Activated CD4-positive, alpha-beta T cell treated with anti-CD3 and anti-CD28 coated beads for 1 hour (primary cell): ENCODE results near the gene KLHL36.

Experiments
- DNase-seq: peaks from one replicate; pipeline ENCODE4 v3.0.0-alpha.2; 2020

The KLHL36 gene

DNA sequence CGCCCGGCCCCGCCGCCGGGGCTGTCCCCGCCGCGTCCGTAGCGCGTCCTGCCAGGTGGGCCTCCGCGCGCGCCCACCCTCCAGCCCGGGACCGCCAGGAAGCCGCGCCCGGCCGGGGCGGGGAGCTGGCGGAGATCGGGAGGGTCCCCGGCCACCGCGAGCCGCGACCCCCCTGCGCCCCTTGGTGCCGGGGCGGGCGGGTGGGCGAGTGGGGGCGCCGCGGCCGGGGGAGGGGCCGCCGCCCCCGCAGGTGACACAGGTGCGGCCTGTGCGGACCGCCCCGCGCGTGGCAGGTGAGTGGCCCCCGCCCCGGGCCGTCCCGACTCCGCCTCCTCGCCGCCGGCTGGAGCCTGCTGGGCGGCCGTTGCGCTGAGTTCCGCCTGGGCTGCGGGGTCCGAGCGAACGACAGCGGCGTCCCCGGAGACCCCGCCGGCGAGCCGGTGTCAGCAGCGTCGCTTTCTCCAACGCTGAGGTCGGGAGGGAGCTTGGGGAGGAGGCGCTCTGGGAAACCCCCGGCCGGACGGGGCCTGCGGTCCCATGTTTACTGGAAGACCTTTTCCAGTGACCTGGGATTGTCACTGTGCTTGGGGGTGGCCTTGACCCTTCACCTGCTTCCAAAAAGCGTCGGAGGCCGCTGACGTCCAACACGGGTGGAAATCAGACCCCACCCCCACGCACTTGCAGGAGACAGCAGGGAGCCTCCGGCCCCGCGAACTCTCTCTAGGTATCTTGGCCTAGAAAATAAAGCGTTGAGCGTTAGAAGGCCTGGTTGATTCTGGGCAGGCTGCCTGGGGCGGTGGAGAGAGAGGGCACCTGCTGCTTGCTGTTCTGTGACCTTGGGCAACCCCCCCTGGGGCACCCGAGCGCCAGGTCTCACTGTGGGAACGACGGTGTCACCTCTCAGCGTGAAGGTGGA, 542 bp downstream of the KLHL36 start:
- peak; percentile 21 for DNase-seq

DNA sequence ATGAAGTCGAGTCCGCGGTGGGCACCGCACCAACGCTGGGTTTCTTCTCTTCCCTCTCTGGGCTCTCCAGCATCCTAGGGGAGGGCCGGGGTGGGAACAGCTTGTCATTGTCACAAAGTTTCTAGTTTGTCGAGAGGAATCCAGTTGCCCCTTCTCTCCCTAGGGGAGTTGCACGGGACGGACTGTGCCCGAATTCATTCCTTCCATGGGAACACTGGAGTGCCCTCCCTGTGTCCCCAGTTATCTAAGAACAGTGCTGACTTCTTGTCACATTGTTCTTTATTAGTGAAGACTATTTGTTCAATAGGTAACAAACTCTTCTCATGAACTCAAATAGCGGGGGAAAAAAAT, 1.2 kb downstream of the KLHL36 start:
- DNase-seq, result no peak

DNA sequence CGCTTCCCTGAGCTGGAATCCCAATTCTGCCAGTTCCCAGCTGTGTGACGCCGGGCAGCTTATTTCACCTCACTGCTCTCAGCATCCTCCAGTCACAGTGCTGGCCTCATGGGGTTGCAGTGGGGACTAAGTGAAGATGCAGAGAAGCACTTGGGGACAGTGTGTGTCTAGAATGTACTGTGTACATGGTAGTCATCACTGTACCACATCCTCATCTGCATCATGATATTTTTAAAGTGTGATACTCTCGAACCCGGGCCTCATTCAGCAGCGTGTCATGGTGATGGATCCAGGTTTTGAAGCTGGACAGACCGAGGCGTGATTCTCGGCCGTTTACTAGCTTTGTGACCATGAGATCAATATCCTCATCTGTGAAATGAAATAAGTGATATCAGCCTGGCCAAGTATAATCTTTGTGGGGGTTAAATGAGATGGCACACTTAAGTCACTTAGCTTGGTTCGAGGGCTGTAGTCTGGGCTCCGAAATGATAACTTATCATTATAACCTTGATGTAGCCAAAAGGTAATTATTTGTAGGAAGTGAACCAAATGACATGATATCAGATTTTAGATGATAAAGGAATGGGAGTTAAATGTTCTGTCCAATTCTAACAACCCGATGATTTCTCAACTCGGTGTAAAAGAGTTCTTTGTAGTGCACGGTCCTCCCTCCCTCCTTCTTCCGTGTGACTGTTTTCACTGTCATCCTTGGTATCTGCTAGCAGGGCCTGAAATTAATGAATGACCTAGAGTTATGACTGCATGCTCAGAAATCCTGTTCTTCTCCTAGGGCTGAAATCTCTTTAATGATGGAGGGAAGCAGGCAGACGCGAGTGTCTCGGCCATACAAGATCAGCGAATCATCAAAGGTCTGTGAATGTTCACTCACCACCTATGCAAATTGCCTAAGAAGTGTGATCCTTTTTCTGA, 2.0 kb downstream of the KLHL36 start:
- DNase-seq, result no peak

DNA sequence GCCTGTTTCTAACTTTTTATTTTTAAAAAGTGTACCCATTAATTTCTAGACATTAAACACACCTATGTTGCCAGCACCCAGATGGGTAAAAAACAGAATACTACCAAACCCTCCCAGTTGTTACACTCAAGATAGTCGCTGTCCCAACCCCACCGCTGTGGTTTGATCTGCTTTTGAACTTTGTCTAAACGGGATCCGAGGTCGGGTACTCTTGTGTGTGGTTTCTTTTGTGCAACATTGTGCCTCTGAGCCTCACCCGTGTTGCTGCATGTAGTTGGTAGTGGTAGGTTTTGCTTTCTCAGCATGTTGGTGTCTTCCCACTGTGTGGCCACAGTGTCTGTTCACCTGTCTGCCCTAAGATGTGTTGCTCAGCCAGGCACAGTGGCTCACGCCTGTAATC, 4.3 kb downstream of the KLHL36 start:
- no peak for DNase-seq

DNA sequence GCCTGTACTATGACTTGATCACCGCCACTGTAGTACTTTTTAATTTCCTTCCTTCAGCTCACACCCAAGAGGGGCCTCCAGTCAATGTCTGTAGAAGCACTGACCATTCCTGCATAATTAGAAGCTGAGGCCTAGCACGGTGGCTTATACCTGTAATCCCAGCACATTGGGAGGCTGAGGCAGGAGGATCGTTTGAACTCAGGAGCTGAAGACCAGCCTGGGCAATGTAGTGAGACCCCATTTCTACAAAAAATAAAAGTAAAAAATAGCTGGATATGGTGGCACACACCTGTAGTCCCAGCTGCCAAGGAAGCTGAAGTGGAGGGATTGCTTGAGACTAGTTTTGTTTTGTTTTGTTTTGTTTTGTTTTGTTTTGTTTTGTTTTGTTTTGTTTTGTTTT, 5.9 kb downstream of the KLHL36 start:
- DNase-seq, result no peak

DNA sequence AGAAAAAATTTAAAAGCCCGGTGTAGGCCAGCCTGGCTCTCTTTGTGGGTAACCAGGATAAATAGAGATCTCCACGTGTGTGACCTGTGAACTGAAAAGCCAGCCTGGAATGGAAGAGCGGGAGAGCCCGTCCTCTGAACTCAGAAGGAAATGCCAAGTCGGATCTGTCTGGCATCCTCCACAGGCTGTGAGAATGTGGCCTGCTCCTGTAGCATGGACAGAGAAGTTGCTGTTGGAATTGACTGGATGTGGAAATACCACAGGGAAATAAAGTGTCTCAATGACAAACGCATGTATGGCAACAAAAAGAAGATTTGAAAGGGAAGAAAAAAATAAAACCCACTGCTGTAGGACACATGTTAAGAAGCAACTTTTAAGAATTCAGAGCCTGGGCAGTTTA, 6.7 kb downstream of the KLHL36 start:
- DNase-seq, result no peak

DNA sequence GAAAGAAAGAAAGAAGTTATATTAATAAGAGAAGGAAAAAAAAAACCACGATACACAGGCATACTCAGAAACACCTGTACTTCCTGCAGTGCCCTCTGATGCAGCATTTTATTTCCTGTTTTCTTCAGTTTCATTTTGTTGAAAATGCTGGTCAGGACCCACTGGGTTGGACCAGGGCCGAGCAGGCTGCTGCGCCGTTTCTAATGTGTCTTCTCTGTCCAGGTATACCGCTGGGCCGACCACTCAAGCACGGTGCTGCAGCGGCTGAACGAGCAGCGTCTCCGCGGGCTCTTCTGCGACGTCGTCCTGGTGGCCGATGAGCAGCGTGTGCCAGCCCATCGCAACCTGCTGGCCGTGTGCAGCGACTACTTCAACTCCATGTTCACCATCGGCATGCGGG, 8.3 kb downstream of the KLHL36 start:
- DNase-seq, result no peak

DNA sequence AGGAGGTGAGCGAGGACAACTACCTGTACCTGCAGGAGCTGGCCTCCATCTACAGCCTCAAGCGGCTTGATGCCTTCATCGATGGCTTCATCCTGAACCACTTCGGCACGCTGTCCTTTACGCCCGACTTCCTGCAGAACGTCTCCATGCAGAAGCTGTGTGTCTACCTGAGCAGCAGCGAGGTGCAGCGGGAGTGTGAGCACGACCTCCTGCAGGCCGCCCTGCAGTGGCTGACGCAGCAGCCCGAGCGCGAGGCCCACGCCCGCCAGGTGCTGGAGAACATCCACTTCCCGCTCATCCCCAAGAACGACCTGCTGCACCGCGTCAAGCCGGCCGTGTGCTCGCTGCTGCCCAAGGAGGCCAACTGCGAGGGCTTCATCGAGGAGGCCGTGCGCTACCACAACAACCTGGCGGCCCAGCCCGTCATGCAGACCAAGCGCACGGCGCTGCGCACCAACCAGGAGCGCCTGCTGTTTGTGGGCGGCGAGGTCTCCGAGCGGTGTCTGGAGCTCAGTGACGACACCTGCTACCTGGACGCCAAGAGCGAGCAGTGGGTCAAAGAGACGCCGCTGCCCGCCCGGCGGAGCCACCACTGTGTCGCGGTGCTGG, 9.0 kb downstream of the KLHL36 start:
- no peak for DNase-seq

DNA sequence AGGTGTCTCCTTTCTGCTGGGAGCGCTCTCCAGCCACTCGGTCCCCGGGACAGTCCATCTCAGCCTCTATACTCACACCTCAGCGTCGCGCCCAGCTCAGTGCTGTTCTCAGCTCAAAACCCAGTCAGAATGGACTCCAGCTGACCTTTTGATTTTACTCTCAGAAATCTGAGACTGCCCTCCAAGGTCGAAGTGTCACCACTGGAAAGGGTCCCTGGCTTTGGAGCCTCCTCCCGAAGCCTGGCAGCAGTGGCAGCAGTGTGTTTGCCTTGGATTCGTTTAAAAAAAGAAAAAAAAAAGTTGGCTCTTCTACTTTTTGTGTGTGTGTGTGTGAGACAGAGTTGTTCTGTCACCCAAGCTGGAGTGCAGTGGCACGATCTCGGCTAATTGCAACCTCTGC, 10.4 kb downstream of the KLHL36 start:
- DNase-seq, result no peak

DNA sequence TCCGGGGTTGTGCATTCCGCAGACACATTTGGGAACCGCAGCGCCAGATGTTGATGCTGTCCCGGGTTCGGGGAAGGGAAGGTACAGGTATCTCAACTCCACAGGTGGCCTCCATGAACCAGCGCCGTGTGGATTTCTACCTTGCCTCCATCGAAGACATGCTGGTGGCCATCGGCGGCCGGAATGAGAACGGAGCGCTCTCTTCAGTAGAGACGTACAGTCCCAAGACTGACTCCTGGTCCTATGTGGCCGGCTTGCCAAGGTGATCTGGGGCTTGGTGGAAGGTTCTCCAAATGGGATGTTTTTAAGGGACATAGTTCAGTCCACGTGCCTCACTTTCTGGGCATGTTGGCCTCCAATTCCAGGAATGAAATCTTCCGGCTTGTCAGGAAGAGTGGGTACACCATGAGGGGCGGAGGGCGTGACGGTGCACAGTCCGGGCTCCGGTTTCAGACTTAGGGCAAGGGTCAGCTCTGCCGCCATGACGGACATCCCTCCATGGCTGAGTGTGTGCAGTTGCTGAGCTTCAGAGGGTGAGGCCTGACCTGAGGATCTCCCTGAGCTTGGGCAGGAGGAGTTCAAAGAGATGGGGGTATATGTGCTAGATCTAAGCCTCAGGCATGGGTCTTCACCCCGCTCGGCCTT, 11.5 kb downstream of the KLHL36 start:
- DNase-seq, result no peak

DNA sequence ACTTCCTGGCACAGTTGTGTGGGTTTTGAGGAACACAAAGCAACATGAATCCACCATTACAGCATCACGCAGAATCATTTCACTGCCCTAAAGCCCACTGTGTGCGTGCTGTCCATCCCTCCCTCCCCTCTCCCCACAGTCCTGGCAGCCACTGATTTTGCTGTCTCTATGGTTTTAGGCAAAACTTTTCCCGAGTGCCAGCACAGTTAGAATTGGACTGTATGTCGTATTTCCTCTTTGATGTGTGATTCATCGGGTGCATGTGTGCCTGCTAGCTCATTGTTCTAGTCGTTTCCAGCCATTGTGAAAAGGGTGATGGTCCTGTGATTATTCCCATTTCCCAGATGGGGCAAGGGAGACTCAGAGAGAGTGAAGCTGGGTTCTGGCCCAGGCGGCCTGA, 12.7 kb downstream of the KLHL36 start:
- DNase-seq, result no peak

DNA sequence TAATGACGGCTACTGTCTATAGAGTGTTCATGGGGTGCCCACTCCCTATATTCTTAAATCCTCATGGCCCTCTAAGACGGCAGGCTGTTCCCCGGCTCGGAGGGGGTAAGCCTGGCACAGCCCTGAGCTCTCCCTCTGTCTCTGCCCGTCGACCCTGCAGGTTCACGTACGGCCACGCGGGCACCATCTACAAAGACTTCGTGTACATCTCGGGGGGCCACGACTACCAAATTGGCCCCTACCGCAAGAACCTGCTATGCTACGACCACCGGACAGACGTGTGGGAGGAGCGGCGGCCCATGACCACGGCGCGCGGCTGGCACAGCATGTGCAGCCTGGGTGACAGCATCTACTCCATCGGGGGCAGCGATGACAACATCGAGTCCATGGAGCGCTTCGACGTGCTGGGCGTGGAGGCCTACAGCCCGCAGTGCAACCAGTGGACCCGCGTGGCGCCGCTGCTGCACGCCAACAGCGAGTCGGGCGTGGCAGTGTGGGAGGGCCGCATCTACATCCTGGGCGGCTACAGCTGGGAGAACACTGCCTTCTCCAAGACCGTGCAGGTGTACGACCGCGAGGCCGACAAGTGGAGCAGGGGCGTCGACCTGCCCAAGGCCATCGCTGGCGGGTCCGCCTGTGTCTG, 13.2 kb downstream of the KLHL36 start:
- no peak for DNase-seq

DNA sequence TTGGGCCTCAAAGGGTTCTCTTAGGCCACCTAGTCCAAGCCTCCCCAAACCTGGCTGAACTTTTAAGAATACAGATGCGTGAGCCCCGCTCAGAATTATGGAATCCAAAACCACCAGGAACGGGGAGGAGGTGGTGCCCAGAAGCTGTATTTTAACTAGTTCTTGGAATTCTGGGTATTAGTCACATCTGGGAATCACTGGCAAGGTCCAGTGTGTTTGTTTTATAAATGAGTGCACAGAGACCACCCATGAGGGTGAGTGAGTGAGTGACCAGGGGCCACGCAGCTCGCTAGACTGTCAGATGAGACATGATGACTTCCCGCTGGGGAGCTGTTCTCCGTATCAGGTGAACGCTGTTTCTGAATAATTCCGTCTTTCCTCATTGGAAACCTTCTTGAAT, 14.2 kb downstream of the KLHL36 start:
- no peak for DNase-seq

DNA sequence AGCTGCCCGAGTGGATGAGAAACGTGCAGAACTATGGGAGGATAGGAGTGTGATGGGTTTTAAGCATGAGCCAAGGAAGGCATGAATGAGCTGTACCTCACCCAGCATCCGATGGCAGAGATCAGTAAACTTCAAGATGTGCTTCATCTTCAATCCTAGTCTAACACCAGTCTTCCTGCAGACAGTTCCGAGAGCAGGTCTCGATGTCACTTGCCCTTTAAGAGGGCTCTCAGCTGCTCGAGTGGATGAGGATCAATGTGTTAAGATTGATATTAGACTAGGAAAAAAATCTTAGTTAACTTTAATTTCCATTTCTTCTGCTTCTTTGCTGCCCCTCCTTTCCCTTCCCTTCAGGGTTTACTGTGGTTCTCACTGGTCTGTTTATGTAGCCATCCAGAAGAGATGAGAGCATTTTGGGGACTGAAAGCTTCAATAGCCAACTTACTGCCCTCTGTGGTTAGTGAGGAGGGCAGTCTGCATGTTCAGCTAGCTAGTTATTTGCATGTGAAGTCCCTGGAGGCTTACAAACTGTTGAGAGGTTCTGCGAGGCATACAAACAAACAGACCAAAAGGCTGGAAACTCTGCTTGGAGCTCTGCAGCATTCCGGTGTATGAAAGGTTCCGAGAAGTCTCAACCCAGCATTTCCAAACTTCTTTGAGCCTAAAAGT, 15.3 kb downstream of the KLHL36 start:
- DNase-seq, result no peak

DNA sequence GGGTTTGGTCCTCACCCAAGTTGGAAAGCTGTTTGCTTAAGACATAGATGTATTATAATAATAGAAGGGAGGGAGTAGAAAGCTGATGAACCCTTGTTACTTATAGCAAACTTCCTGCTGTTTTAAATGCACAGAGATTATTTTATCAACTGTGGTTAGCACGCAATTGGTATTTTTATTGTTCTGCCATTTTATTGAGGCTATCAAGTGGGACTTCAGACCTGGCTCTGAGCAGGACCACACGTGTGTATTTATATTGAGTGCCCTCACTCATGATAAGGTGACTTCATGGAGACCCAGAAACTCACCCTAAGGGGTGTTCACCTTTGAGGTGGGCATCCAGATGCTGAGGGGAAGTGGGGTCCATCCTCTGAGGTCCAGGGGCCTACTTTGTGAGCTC, 17.0 kb downstream of the KLHL36 start:
- DNase-seq, result no peak

DNA sequence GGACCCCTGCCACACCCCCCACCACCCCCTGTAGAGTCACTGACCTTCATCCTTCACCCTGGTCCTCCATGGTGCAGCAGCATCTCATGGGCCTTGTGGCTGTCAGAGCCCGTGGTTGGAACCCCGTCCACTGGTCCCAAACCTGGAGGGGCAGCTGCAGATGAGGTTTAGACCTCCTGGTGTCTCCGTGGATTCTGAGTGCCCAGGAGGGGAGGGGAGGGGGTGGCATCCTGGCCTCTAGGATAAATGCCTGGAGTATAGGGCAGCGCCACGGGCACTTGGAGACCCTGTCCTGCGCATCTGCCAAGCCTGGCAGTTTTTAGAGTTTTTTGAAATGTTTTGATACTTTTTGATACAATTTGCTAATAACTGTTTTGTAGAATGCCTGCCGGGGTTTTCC, 17.5 kb downstream of the KLHL36 start:
- DNase-seq, result no peak

DNA sequence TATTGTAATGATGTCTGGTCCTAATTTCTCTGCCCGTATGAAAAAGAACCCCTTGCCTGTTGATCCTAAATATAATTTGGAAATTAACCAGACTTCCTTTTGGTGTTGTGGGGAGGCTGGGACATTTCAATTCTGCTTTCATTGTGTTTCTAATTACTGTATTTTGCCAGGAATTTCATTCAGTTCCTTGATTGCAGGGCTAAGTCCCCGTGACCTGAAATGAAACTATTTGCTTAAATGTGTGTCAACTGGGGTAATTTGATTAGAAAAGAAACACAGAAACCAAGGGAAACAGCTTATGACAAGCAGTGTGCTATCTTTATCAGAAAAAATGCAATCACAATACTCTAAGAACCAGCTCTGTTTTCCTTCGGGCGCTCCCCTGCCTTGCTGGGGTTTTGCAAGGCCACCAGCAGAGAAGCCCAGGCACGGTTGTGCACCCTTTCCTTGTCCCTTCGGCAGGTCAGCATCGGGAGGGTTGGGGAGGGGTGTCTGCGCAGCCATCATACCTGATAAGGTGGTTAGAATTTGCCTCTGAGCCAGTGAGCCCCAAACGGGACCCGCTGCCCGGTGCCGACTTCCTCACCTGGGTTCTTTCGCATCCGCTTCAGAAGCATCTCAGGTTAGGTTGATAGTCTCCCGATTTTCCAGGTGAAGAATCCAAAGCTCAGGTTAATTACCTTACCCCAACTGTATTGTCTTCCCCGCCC, 19.4 kb downstream of the KLHL36 start:
- DNase-seq, result no peak

DNA sequence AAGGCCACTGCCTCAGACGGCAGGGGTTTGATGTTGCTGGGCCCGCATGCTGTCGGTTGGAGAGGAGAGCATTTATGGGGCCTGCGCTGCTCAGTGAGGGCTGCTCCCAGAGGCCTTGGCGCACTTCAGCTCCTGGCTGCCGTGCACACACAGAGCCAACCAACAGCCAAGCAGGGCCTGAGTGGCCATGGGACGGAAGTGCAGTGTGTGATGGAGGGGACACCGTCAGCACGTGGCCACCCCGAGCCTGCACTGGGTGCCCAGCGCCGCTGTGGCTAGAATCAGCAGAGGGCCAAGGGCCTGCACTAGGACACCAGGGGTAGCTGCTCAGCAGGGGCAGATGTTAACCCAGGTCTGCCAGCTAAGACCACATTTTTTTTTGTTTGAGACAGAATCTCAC, 21.8 kb downstream of the KLHL36 start:
- no peak for DNase-seq

DNA sequence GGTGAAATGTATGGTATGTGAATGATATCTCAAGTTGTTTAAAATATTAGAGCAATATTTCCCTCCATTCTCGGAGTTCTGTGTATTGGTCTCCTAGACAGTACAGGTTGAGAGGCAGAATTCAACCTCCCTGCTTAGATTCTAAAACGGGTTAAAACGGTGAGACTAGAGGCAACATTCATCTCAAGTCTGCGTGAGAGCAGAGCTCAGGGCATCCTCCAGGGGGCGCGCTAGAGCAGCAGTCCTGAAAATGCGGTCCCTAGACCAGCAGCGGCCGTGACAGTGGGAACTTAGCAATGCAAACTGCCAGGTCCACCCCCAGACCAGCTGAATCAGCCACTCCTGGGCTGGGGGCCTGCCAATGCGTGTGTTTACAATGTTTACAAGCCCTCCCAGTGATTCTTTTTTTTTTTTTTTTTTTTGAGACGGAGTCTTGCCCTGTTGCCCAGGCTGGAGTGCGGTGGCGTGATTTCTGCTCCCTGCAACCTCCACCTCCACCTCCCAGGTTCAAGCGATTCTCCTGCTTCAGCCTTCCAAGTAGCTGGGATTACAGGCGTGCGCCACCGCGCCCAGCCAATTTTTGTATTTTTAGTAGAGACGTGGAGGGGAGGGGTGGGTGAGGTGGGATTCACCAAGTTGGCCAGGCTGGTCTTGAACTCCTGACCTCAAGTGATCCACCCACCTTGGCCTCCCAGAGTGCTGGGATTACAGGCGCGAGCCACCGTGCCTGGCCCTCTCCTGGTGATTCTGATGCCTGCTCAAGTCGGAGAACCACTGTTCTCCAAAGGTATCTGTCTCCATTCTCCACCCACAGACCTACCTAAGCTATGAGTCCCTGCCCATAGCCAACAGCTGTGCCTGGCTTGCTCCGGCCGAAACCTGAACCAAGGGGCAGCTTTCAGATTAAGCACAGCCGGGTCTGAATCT, 24.2 kb downstream of the KLHL36 start:
- peak; percentile 69 for DNase-seq

DNA sequence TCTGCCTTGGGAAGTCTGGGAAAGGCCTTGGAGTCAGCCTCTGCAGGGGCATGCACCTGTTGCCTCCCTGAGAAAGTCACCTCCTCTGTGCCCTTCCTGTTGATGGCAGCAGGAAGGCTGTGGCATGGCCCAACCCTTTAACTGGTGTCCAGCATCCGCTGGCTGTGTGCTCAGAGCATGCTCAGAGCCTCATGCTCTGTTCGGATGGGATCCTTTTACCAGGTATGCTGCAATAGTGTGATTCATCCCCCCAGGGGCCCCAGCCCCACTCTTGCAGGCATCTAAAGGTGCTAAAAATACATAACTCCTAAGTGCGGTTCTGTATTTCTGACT, 24.9 kb downstream of the KLHL36 start:
- no peak for DNase-seq
